Left ventricle myocardium inferior (tissue), 1 donor: Measurements from ENCODE around the gene SLC28A1. TPM values are rescaled to one million over a fixed set of nuclear protein-coding genes. Genes with fewer than 3 reads are reported as not detected.

Experiments used
- DNase-seq: peaks from one replicate; pipeline ENCODE4 v3.0.0-alpha.2; 2020
- H3K27ac ChIP-seq: fragments of 200-600 bp; replicated peaks from 2 replicates; pipeline ENCODE4 v1.8.0; 2021
- H3K27me3 ChIP-seq: fragments of 200-600 bp; 2 replicates; pipeline ENCODE4 v1.8.0; 2021; ENCODE audit warnings: low read depth
- H3K36me3 ChIP-seq: fragments of 200-600 bp; 2 replicates; pipeline ENCODE4 v1.8.0; 2021
- H3K4me1 ChIP-seq: fragments of 200-600 bp; 2 replicates; pipeline ENCODE4 v1.8.0; 2021
- H3K4me3 ChIP-seq: fragments of 200-600 bp; 2 replicates; pipeline ENCODE4 v1.8.0; 2021; ENCODE audit warnings: mild to moderate bottlenecking, moderate library complexity
- H3K9me3 ChIP-seq: fragments of 200-600 bp; replicated peaks from 2 replicates; pipeline ENCODE4 v1.8.0; 2021
- CTCF ChIP-seq: fragments of 200-600 bp; IDR thresholded peaks from 2 replicates; pipeline ENCODE4 v1.8.0; 2021; ENCODE audit warnings: antibody characterized with exemption, mild to moderate bottlenecking, borderline replicate concordance
- intact Hi-C: fragments of 100-400 bp; cut with micrococcal nuclease; formaldehyde crosslinking; loops from one replicate; pipeline ENCODE4 v1.11.0; 2022
- total RNA-seq: library from RNA; stranded (reverse); fragmentation: NEBNext Ultra II Directional; extraction: Animal tissue kit (Norgen Biotek cat#: 25700); gene quantifications from one replicate; pipeline ENCODE4 v1.2.1, GENCODE V29; 2021
- donor health status: DM: no; HTN: yes; CAD: no; lungs with severe emphysema.

SLC28A1 gene
- total RNA-seq, 1 donor from 2014 or later = 0.91 TPM

- H3K9me3 ChIP-seq = no peaks in the 10 kb centered on the region
Measured at GRCh38 chr15:84928843-84929168, 44.3 kb downstream of the SLC28A1 start.

GRCh38 chr15:84929795-84930603 is 45.5 kb downstream of the SLC28A1 start:
- Histone ChIP-seq H3K4me1 (peaks cover 8% of the 10 kb centered on the region), H3K4me3 (no peak overlapping the region), H3K27me3 (no peaks in the 10 kb centered on the region), H3K9me3 (no peaks in the 10 kb centered on the region), H3K27ac (no peak overlapping the region), H3K36me3 (no peaks in the 10 kb centered on the region)
- no peak for DNase-seq
- no peak for TF ChIP-seq CTCF
- intact Hi-C loops = loop anchor here (5.0 kb wide), 1 partner anchor 83 kb away; no protein-coding TSS in a partner anchor

More at GRCh38 chr15:84928843-84929168, 44.3 kb downstream of the SLC28A1 start:
- Histone ChIP-seq H3K4me3 (no peak overlapping the region), H3K27me3 (no peaks in the 10 kb centered on the region), H3K27ac (no peak overlapping the region), H3K36me3 (no peaks in the 10 kb centered on the region), H3K4me1 (peaks cover 8% of the 10 kb centered on the region)
- no peak for DNase-seq
- intact Hi-C loops = loop anchor here (5.0 kb wide), 1 partner anchor 82 kb away; no protein-coding TSS in a partner anchor
- no peak for TF ChIP-seq CTCF

DNA sequence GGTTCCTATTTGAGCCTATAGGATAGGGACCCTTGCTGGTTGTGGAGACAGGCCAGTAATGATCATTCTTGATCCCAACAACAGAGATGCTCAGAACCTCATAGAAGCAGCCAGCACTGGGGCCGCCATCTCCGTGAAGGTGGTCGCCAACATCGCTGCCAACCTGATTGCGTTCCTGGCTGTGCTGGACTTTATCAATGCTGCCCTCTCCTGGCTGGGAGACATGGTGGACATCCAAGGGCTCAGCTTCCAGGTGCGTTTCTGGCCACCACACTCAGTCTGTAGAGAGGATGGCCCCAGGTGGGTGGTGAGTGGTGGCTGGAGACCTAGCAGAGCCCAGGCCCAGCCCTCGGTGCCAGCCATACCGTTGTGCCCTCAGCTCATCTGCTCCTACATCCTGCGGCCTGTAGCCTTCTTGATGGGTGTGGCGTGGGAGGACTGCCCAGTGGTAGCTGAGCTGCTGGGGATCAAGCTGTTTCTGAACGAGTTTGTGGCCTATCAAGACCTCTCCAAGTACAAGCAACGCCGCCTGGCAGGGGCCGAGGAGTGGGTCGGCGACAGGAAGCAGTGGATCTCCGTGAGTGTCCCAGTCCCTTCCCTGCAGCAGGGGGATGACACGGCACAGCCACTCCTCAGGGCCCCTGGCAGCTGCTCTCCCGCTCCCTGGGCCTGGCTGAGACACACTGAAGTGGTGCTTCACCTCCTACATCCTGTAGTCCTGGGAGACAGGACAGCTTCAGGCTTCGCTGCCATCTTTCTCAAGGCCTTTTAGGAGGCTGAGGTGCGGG is 50.7 kb downstream of the SLC28A1 start:
- H3K9me3 ChIP-seq = no peaks in the 10 kb centered on the region
- DNase-seq = no peak
- intact Hi-C loops = no loop called here
- no peaks in the 10 kb centered on the region for H3K27me3 ChIP-seq
- peak; percentile 34 for TF ChIP-seq CTCF
- no peak overlapping the region for H3K4me3 ChIP-seq
- no peaks in the 10 kb centered on the region for H3K36me3 ChIP-seq
- no peak overlapping the region for H3K27ac ChIP-seq
- H3K4me1 ChIP-seq = no peaks in the 10 kb centered on the region

DNA sequence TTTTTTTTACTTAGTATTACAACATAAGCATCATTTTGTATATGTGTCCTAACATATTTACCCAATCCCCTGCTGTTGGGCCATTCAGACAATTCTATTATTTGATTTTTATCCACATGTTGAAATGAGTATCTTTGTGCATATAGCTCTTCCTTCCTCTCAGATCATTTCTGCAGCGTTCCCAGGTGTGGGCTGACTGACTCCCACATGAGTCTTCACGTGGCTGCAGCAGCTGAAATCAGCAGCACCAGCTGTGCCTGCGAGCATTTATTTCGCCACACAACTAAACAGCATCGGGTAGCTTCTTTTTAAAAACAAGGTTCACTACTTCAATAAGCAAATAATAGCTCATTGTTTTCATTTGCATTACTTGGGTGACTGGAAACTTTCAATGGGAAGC is 52.7 kb downstream of the SLC28A1 start:
- no peak for DNase-seq

DNA sequence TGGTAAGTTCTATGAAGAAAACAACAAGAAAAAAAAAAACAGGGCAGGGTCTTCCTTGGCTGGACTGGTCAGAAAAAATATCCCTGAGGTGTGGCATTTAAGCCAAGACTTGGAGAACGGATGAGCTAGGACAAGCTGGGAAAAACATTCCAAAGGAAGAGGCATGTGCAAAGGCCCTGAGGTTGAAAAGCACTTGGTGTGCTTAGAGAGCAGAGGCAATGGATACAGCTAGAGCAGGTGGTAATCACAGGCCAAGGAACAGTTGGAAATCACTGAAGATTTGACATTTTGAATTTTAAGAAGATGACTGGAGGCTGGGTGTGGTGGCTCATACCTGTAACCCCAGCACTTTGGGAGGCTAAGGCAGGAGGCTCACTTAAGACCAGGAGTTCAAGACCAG is 54.3 kb downstream of the SLC28A1 start:
- TF ChIP-seq CTCF = no peak
- no peak for DNase-seq
- Histone ChIP-seq H3K27me3 (no peaks in the 10 kb centered on the region), H3K36me3 (no peaks in the 10 kb centered on the region), H3K4me3 (no peak overlapping the region), H3K27ac (no peak overlapping the region), H3K4me1 (peaks cover 2% of the 10 kb centered on the region), H3K9me3 (no peaks in the 10 kb centered on the region)
- intact Hi-C loops = no loop called here

More for the DNA sequence above, 52.7 kb downstream of the SLC28A1 start:
- Histone ChIP-seq H3K36me3 (no peaks in the 10 kb centered on the region), H3K9me3 (no peaks in the 10 kb centered on the region), H3K4me1 (no peaks in the 10 kb centered on the region), H3K27me3 (no peaks in the 10 kb centered on the region), H3K4me3 (no peak overlapping the region), H3K27ac (no peak overlapping the region)
- intact Hi-C loops = no loop called here
- TF ChIP-seq CTCF = no peak
